Middle frontal gyrus (tissue), 1 donor: ENCODE measurements around the gene OSMR.
"Not testable (repeated sequence)": the region's sequence is repeated elsewhere in the genome, so short reads cannot be mapped to it uniquely, and the experiment has no call there.

ENCODE experiments used
- DNase-seq: peaks from one replicate; pipeline ENCODE4 v3.0.0-alpha.2; 2015; ENCODE audit warnings: low spot score; ENCODE audit errors: extremely low spot score

Gene OSMR

DNA sequence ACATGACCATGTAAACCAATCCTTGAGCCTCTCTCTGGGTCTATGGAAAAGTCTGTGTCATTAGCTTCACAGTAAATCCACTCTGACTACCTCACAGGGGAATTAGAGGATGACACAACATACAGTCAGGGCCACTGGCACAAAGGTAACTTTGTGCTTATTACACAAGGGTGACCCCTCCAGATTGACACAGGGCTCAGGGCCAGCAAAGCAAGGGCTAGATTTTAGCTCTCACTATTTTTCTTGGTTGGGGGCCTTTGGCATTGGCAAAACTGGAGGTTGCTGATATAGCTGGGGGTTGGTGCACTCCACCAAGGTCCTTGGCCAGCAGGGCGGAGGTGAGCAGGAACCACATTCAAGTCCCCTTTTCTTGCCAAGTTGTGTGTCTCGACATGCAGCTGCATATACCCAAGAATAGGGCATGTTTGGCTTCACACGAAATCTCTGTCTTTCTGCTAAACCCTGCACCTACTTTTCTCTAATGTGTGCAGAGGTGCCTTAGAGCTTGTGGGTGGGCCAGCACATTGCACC, 15.2 kb upstream of the OSMR start:
- no peak for DNase-seq

DNA sequence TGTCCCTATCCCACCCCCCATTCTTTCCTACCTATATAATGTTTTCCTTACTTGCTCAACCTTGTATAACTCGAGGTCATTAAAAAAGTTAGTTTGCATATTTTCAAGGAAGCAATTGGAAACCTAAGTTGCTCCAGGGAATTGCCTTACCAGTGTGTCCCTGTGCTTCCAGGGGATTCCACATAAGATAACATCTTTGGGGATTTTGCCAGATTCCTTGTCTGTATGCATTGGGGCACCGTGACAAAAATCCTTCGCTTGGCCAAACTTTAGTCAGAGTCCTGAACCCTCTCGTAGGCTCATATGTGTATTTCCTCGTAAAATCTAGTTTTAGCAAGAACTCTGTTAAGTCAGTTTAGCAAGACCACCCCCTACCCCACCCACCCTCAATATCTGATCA, 14.7 kb upstream of the OSMR start:
- no peak for DNase-seq

DNA sequence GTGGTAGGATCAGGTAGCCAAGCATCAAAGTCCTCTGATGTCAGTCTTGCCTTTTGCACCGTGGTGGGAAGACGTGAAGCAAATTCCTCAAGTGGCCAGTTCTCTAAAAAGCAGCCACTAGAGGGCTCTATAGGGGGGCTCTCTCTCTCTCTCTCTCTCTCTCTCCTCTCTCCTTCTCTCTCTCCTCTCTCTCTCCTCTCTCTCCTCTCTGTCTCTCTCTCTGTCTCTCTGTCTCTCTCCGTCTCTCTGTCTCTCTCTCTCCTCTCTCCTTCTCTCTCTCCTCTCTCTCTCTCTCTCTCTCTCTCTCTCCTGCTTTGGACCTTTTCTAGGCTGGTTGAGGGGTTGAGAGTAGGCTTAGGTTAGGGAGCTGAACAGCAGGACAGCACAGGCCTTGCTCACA, 13.9 kb upstream of the OSMR start:
- DNase-seq = no peak

DNA sequence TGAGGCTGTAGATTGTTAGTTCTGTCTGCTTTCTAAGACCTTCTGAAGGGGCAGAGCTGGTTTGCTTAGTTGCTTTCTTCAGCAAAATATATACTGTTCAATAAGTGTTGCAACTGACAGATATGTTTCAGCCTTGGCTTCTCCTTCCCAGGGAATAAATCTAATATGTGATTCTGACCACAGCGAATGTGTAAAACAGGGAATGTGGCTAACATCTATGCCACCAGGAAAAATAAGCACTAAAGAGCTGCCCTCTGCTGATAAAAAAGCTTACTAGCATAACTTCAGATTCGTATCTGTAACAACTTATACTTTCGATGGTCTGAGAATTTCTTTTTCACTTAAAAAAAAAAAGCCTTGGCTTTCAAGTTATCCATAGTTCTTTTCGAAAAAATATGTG, 13.0 kb upstream of the OSMR start:
- no peak for DNase-seq

DNA sequence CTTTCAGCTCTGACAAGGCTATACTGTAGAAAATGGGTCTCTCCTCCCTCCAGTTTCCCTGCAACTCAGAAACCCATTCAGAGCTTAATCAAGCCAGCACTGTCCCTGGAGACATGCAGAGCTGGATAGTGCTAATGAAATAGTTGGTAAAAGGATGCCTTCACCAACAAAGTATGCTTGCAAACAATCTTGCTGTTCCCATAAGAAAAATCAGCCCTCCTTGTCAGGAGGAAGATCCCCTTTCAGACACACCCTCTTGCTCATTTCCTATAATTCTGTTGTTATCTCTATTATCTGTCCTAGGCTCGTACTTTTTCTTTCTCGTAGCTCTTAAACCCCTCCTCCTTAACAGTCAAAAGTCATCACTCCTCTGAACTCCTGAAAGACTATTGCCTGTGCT, 9.9 kb upstream of the OSMR start:
- no peak for DNase-seq

DNA sequence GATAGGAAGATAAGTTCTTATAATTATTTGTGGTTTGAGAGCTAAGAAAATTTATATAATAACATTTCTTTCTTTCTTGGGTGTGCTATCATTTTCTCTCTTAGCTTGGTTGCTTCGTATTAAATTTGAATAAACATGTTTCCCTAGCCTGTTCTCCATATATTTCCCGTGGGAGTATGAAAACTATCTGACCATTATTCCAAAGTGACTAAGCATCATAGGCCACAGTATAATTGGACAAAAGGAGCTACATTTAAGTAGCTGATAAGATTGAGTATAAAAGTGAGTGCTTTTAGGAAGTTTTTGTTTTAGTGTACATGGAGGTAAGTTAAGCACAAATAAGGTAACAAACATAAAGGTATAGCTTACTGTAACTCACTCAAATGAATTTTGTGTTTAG, 8.4 kb upstream of the OSMR start:
- DNase-seq = no peak

DNA sequence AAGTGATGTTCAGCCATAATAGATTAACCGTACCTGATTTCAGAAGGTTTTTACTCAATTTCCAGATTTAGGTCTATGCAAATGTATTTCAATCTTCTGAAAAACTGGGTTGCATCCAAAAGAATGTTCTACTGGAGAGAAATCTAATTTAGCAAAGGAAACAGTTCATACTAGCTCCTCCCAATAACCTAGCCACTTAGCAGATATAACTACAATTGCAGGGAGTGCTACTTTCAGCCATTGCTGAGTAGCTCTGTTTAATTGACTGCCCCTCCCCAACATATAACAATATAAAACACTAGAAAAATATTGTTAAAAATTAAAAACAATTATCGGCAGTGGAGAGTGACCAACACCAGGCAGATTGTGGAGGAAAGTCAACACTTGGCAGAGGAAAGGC, 7.9 kb upstream of the OSMR start:
- DNase-seq = no peak

DNA sequence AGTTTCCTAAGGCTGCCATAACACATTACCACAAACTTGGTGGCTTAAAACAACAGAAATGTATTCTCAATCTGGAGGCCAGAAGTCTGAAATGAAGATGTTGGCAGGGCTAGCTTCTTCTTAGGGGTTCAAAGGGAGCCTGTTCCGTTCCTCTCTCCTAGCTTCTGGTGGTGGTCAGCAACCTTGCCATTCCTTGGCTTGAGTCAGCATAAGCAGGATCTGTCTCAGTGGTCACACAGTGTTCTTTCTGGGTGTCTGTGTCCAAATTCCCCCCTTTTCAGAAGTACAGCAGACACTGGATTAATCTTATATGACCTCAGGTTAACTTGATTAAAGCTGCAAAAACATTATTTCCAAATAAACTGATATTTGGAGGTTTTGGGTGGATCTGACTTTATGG, 2.1 kb upstream of the OSMR start:
- no peak for DNase-seq

DNA sequence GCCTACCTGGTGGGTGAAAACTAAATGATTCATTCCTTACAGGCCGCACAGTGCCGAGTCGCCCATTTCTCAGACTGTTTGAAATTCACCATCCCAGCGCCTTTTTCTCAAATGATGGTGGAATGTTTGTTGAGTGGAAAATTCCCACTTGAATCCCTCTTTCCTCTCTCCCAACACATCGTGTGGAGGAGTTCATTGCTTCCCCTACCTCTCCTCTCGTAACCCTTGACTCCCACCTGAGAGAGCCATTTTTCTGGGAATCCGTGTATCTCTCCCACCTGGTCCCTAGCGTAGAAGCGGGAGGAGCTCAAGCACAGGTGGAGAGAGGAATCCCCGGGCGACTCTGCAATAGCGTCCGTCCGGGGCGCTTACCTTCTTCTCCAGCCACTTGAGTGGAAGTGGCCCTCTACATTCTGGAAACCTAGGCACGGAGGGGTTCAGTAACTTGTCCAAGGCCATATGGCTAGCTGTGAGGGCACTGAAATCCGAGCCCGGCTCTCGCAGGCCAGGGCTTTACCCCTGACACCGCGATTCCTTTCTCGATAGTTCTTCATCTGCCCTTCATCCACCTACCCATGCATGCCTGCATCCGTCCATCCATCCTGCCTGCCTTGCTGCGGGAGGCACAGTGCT, 683 bp downstream of the OSMR start:
- no peak for DNase-seq

DNA sequence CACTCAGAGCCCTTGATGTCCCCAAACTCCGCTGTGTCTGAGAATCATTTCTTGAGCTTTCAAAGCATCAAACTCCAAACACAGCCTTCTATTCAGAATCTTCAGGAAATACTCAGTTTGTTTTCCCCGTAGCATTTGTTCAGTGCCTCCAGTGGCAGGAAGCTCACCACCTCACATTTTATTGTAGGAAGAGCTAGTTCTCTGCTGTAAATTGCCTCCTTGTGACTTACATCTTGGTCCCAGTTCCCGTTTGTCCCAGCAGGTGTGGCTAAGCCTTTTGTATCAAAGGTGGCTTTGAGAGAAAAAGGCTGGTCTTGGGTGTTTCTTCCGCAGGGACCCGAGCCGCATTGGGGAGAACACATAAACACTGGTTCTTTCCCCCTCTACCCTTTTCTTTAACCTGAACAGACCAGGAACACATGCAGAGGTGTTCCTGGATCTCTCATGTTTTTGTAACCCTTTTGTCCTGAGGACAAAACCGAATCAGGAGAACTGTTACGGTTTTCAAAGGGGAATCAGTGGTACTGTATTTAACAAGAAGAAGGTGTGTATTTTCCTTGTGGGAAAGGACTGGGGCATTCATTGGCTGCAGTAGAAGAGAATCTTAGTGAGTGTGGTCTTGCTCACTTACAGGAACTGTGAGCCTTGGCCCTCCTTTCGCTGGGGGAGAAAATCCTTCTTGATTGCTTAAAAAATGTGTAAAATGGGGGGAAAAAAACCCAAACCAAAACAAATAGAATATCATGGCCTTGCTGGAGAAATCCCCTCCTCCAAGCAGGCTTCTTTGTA, 1.9 kb downstream of the OSMR start:
- DNase-seq = no peak

DNA sequence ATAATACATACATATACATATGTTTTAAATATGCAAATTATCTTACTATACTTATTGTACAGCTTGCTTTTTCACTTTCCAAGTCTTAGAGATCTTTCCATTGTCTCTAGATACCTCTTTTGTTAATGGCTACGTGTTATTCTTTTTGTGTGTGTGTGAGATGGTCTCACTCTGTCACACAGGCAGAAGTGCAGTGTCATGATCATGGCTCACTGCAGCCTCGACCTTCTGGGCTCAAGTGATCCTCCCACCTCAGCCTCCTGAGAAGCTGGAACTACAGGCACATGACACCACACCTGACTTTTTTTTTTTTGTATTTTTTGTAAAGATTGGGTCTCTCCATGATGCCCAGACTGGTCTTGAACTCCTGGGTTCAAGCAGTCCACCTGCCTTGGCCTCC, 2.8 kb downstream of the OSMR start:
- DNase-seq = no peak

DNA sequence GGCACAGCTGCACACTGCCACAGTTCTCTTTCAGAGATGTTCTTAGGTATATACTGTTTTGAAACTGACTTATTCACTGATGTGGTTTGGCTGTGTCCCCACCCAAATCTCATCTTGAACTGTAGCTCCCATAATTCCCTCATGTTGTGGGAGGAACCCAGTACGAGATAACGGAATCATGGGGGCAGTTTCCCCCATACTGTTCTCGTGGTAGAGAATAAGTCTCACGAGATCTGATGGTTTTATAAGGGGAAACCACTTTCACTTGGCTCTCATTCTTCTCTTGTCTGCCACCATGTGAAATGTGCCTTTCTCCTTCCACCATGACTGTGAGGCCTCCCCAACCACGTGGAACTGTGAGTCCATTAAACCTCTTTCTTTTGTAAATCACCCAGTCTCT, 5.8 kb downstream of the OSMR start:
- not testable (repeated sequence) for DNase-seq

DNA sequence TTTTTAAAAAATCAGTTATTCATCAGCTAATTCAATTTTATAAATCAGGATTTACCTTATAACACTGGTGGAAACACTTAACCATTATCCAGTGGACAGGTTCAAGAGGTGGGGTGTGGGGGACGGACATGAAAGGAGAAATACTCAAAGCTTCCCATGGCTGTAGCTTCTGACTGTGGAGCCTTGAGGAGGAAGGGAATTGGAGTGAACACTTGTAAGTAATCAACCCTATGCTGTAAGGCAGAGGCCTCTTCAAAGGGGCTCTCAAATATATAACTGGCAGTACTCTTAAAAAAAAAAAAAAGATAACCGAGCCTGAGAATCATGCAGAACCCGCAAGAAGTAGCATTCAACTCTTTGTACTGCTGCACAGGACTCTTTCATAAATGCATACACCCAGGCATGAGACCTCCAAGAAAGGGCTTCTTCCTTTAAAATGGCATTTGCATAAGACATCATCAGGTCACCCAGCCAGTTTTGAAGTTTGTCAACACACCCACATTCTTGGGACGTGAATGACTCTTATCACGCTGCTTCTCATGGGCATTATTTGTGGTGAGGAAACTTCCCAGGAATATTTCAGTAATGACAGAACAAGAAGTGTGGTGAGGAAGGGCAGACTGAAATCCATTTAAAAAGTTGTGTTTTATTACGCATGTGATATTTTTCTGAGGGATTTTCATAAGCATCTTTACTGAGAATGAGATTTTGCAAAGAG, 8.1 kb downstream of the OSMR start:
- DNase-seq = no peak

DNA sequence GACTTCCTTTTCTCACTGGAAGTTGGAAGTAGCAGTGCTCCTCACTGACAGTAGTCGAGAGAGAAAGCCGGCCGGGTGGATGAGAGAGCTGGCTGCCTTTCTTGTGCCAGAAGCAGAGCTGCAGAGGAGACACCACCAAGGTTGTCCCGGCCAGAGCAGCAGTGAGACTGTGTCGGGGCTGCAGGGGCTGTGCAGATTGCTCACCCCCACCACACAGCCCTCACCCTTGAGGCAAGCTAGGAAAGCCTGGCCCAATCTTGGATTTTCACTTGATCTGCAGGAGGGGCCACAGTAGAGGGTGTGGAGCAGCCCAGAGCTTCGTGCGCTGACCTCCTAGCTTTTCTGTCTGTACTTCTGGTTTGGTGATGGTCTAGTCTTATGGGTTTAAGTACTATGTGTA, 9.1 kb downstream of the OSMR start:
- DNase-seq = no peak

DNA sequence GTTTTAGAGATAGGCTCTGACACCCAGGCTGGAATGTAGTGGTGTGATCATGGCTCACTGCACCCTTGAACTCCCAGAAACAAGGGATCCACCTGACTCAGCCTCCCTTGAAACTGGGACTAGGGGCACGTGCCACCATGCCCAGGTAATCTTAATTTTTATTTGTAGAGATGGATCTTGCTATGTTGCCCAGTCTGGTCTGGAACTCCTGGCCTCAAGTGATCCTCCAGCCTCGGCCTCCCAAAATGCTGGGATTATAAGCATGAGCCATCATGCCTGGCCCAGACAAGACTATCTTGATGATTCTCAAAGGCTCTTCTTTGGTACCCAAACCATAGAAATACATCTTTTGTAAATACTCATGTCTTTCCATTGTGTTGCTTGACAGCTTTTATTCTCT, 10.8 kb downstream of the OSMR start:
- no peak for DNase-seq

DNA sequence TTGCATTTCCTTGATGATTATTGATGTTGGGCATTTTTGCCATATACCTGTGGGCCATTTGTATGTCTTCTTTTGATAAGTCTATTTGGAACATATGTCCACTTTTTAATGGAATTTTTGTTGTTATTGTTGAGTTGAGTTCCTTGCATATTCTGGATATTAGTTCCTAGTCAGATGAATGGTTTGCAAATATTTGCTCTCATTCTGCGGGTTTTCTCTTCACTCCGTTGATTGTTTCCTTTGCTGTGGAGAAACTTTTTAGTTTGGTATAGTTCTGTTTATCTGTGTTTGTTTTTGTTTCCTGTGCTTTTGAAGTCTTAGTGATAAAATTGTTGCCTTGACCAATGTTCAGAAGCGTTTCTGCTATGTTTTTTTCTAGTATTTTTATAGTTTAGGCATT, 13.0 kb downstream of the OSMR start:
- no peak for DNase-seq

DNA sequence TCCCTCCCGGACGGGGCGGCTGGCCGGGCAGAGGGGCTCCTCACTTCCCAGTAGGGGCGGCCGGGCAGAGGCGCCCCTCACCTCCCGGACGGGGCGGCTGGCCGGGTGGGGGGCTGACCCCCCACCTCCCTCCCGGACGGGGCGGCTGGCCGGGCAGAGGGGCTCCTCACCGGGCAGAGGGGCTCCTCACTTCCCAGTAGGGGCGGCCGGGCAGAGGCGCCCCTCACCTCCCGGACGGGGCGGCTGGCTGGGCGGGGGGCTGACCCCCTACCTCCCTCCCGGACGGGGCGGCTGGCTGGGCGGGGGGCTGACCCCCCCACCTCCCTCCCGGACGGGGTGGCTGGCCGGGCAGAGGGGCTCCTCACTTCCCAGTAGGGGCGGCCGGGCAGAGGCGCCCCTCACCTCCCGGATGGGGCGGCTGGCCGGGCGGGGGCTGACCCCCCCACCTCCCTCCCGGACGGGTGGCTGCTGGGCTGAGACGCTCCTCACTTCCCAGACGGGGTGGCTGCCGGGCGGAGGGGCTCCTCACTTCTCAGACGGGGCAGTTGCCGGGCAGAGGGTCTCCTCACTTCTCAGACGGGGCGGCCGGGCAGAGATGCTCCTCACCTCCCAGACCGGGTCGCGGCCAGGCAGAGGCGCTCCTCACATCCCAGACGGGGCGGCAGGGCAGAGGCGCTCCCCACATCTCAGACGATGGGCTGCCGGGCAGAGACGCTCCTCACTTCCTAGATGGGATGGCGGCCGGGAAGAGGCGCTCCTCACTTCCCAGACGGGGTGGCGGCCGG, 16.4 kb downstream of the OSMR start:
- DNase-seq = not testable (repeated sequence)

DNA sequence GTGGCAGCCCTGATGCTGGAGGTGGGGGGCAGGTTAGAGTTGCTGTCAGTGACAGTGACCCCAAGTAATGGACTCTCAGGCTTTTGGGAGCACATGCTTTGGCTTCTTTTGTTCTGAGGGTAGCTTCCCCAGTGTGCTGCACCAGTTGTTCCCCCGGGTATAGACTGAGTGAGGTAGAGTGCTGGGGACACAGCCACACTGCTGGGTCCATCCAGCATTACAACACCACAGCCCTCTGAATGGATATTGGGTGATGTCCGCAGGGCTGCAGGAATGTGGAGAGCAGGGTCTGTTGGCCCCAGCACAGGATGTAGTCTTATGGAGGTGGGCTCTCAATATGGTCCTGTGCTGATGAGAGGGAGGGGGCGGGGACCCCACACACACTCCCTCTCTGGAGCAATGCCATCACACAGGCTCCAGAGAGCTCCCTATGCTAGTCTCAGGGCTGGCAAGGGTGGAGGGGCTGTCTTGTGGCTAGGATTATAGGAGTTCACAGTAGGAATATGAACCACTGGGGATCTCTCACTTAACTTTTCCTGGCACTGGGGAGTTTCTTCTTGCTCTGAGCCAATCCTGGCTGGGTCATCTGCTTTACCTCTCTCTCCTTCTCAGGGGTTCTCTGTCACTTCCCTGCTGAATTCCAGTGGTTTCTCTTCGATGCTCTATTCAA, 20.7 kb downstream of the OSMR start:
- DNase-seq = no peak

DNA sequence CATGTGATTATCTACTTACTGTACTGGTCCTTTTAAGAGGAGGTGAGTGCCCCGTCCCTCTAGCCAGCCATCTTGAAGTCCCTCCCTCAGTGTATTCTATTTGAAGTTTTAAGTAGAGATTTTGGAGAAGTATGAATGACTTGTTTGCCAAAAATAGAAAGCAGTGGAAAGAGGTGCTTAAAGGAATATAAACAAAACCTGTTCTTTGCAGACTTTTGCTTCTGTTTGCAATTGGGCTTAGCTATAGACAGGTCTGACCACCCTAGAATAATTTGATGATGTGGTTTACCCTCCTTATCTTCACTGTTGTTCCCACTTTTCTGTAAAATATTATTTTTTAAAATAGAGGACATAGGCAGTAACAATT, 21.2 kb downstream of the OSMR start:
- no peak for DNase-seq

DNA sequence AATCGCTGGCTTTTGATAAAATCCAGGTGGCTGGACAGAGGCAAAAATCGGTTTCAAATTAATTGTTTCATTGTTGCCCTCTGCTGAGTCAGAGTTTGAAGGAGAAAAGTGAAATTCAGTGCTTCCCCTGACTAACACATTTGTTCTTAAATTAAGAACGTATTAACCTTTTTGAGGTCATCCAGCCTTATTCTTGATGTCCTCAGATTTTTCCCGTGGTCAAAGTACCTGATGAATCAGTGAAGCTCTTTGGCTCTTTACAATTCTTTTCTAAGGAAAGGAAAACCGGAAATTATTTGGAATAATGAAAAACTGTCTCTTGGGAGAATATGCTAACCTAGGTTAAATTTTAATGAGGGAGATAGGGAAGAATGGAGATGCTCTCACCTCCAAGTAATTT, 21.6 kb downstream of the OSMR start:
- DNase-seq = no peak

DNA sequence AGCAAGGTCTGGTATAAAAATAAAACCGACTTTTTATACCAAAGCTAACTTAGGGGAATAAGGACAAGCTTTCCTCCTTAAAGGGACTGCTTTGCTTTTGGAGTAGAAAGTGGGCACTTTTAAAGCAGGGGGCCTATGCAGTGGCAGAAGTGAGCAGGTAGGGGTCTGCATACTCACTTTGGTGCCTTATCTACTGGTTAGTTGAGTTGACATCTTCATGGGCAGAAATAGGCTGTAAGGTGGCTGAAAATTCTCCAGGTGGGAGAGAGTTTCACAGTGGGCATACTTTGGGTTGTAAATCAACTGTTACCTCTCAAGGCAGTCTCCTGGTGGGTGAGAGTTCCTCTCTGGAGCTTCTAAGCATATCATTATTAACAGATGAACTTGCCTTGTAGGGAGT, 24.8 kb downstream of the OSMR start:
- no peak for DNase-seq
